Right lobe of liver (tissue), 4 donors: ENCODE results near the gene PRDM8.

ENCODE experiments used
- POLR2A ChIP-seq: fragments of 450-650 bp; IDR thresholded peaks from one replicate; pipeline ENCODE4 v1.6.1; 2017; ENCODE audit warnings: antibody characterized with exemption, mild to moderate bottlenecking
- TF ChIP-seq, protein P1 (sequence below), 4 donors: fragments of 200-600 bp in 3 of 4; fragments of 450-650 bp in 1 of 4; IDR thresholded peaks; one replicate each; pipeline versions ENCODE4 v1.5.1 to v1.8.0; 2016 to 2022; ENCODE audit warnings: antibody characterized with exemption in 4 of 4, mild to moderate bottlenecking in 2 of 4
- donor health status: DM: no; HTN: no; CAD: no.
- donor health status: DM: no; HTN: no; CAD: no.
- donor health status: DM: no; HTN: yes; CAD: no.

DNA sequence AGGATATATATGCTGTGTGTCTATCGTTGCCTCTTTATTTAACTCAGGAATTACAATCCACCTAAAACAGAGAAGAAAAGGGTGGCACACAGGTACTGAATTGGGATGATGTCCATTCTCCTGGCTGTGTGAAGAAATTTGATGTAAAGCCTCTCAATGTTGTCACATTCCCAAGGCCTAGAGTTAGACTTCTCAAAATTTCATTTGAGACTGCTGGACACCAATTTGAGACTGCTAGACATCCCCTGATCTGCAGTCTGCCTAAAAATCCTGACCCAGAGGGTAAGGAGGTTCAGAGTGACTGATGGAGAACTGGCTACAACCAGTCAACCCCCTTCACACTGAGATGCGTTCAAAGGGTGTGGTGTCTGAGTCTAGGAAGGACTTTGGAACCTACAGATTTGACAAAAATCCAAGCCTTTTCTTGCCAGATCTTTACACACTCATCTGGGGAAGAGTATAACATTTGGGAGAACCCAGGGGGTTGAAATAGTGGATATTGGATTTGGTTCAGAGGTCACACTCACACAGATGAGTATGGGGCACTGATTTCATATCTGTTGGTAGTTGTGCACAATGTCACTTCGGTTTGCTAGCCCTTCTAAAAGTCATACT is 4.9 kb upstream of the PRDM8 start:
- TF ChIP-seq, protein P1, sequence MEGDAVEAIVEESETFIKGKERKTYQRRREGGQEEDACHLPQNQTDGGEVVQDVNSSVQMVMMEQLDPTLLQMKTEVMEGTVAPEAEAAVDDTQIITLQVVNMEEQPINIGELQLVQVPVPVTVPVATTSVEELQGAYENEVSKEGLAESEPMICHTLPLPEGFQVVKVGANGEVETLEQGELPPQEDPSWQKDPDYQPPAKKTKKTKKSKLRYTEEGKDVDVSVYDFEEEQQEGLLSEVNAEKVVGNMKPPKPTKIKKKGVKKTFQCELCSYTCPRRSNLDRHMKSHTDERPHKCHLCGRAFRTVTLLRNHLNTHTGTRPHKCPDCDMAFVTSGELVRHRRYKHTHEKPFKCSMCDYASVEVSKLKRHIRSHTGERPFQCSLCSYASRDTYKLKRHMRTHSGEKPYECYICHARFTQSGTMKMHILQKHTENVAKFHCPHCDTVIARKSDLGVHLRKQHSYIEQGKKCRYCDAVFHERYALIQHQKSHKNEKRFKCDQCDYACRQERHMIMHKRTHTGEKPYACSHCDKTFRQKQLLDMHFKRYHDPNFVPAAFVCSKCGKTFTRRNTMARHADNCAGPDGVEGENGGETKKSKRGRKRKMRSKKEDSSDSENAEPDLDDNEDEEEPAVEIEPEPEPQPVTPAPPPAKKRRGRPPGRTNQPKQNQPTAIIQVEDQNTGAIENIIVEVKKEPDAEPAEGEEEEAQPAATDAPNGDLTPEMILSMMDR (IDR thresholded peaks at IDR 0.05) = no peak
- no peak for TF ChIP-seq POLR2A
